NCI-H2107 treated with DMSO at 0.1 percent for 48 hours (cell line): ENCODE data around the gene RALY.
"Not testable (repeated sequence)": the region's sequence is repeated elsewhere in the genome, so short reads cannot be mapped to it uniquely, and the experiment has no call there.

Experiments used
- DNase-seq: peaks from one replicate; lab custom pipeline; 2025; ENCODE audit not compliant: unreplicated experiment; lab: John Stamatoyannopoulos, UW

RALY gene

DNA sequence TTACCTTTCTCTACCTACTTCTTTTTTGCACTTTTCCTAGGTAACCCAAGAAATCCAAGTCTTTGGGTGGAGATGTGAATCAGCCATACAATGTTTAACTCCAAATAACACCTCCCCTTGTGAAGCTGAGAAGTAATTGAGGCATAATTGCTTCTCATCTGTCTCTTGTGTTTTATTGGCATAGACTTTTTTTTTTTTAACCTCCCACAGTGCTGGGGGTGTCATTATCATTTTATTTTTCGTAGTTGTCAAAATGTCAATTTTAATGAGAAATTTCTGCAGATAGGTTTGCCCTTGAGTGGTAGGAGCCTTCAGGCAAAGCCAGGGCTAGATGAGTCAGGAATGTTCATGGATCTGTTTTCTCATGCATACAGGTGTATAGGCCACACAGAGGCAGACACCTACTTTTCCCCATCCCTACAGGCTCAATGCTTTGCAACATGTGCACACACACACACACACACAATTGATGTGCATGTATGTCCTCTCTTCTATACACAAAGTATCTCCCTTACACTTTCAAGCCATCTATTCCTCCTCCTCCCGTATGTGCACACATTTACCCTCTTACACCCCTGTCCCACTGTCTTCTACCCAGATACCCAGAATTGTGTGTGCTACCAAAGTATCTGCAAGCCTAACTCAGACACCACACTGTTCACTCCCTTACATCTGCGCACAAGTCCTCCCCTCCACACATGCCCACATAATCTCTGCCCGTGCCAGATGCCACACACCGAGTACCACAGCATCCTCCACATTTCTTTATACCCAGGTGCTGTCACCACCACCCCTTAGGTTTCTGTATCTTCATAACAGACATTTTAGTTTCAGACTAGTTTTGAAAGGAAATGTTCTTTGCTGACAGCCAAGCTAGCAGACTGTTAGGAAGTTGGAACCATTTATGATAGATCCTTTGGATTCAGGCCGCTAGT, 22.0 kb downstream of the RALY start:
- DNase-seq = no peak

GRCh38 chr20:34016736-34017135, 23.0 kb downstream of the RALY start:
- no peak for DNase-seq

GRCh38 chr20:34017610-34018009, 23.9 kb downstream of the RALY start:
- no peak for DNase-seq

DNA sequence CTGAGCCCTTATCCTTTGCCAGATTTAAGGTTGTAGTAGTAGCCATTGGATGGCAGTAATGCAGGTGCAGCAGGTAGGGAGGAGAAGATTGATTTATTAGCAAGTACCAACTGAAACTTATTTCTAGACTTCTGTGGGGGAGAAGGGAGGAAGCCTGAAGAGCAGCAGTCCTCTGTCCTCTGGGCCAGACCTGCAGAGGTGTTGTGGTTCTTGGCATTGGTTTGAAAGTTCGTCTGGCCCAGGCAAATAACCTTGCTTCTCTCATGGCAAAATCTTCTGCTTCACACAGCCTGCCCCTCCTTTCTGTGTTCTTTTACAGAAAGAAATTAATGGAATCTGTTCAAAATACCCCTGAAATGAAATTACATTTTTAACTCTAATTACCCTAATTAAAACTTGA, 24.5 kb downstream of the RALY start:
- DNase-seq = no peak

- no peak for DNase-seq
Measured at GRCh38 chr20:34022151-34022838, 28.6 kb downstream of the RALY start.

DNA sequence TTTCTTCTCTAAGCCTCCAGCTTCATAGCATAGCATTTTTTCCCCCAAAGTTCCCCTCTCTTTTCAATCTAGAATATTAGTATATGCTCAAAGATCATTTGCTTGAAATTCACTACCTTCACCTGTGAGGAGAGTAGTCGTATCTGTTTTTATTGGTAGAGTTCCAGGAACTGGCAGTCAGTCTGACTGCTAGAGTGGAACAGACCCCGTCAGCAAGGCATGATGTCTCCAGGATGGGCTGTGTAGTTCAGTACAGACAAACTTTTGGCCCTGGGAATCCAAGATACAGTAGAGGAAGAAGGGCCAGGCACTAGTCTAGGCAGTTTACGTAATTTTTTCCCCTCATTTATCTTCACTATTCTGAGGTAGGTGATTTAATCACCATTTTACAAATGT, 29.1 kb downstream of the RALY start:
- no peak for DNase-seq

GRCh38 chr20:34023937-34024722, 30.4 kb downstream of the RALY start:
- no peak for DNase-seq

- DNase-seq = no peak
Measured at GRCh38 chr20:34024723-34025351, 31.1 kb downstream of the RALY start.

DNA sequence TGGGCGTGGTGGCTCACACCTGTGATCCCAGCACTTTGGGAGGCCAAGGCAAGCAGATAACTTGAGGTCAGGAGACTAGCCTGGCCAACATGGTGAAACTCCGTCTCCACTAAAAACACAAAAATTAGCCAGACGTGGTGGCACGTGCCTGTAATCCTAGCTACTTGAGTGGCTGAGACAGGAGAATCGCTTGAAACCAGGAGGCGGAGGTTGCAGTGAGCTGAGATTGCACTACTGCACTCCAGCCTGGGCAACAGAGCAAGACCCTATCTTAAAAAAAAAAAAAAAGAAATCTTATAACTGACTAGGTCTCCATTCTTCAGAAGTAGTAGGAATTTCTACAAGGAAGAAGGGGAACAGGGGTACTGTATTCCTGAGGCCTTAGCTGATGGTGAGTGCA, 34.3 kb downstream of the RALY start:
- not testable (repeated sequence) for DNase-seq

GRCh38 chr20:34029415-34029814, 35.7 kb downstream of the RALY start:
- no peak for DNase-seq

DNA sequence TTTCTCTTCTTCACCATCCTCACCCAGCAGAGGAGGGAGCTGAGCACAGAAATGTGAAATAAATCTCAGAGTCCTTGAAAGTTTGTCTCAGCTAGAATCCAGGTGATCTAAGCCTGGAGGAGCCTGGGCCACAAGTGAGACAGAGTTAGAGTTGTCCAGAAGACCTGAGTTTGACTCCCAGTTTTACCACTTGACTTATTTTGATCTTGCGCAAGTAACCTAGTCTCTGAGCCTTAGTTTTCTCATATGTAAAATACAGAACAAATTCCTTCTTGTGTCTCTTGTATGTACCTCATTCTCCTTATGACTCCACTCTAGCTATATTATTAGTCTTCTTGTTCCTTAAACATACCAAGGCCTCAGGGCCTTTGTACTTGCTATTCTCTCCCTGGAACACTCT, 36.7 kb downstream of the RALY start:
- no peak for DNase-seq

- DNase-seq = no peak
Measured at GRCh38 chr20:34033903-34034302, 40.2 kb downstream of the RALY start.

DNA sequence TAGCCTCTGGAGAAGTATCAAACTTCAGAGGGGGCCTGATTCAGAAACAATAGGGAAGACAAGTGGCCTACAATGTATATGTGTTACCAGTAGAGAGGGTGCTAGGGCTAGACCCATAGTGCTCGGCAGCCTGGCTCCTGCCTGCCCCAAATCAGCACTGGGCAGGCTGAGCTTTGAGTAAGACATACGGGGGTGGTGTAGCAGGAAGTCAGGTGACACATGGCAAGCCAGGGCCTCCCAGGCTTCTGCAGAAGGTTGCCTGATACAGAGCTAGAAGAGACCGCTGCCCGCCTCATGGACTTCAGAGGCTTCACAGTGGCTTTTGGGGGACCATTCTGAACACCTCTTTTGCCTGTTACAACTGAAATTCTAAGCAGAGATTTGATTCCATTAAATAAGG, 43.4 kb downstream of the RALY start:
- no peak for DNase-seq

- DNase-seq = no peak
Measured at GRCh38 chr20:34037767-34038166, 44.1 kb downstream of the RALY start.

- DNase-seq = no peak
Measured at GRCh38 chr20:34040300-34040995, 46.7 kb downstream of the RALY start.

- no peak for DNase-seq
Measured at GRCh38 chr20:34041226-34041625, 47.5 kb downstream of the RALY start.

- peak; percentile 41 for DNase-seq
Measured at GRCh38 chr20:34042262-34042661, 48.6 kb downstream of the RALY start.

DNA sequence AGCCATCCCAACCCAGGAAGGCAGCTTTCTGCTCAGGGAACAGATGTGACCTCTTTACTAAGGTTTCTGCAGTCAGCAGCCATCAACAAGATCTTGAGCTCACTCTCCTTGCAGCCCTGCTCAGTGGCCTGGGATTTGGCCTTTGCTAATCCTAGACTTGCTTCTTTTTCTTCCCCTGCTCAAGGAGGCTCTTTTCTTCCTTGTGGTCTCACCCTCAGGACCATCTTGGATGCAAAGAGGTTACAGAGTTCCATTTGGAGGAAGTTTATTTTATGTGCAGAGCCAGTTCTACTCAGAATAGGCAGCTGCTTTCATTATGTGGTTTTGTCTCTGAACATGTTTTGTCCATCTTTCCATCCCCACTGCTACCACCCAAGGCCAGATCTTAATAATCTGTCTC, 49.3 kb downstream of the RALY start:
- no peak for DNase-seq

- DNase-seq = no peak
Measured at GRCh38 chr20:34045294-34045693, 51.6 kb downstream of the RALY start.

- DNase-seq = no peak
Measured at GRCh38 chr20:34045930-34046725, 52.4 kb downstream of the RALY start.
